GM21515 (cell line): ENCODE data around the gene ACVR2B.

Experiments used
- ATAC-seq: cut with Tn5 transposase; IDR thresholded peaks from one replicate; pipeline ENCODE4 v1.9.1; 2021; ENCODE audit not compliant: unreplicated experiment

The ACVR2B gene

DNA sequence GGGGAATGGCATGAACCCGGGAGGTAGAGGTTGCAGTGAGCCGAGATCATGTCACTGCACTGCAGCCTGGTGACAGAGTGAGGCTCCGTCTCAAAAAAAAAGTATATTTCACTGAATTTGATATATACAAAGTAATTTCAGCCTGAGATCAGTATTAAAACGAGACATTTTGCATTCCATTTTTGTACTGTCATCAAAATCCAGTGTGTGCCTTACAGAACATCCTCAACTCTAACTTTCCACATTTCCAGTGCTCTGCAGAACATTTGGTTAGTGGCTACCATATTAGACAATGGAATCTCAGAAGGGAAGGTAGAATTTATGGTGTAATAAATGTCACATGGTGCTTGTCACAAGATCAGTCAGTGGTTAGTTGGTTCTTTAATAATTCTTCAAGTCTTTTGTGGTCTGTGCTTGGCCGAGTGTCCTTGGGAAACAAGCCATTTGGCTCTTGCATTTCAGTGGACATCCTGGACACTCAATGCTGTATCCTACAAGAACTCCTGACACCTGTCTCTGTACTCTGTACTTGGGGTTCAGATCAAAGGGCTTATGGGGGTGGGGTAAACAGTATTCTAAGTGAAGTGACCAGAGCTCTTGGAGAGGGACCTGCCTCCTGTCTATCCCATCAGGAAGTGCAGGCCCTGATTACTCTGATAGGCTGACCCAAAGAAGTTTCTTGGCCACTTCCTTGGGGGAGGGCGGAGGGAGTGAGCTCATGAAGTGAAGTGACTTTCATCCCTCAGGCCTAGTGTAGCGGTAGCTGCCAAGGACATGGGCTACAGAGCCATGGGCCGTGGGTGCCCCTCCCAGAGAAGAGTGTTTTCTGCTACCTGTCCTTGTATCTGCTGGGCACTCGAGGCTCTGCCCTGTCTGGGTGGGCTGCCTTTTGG, 3.7 kb downstream of the ACVR2B start:
- no peak for ATAC-seq

DNA sequence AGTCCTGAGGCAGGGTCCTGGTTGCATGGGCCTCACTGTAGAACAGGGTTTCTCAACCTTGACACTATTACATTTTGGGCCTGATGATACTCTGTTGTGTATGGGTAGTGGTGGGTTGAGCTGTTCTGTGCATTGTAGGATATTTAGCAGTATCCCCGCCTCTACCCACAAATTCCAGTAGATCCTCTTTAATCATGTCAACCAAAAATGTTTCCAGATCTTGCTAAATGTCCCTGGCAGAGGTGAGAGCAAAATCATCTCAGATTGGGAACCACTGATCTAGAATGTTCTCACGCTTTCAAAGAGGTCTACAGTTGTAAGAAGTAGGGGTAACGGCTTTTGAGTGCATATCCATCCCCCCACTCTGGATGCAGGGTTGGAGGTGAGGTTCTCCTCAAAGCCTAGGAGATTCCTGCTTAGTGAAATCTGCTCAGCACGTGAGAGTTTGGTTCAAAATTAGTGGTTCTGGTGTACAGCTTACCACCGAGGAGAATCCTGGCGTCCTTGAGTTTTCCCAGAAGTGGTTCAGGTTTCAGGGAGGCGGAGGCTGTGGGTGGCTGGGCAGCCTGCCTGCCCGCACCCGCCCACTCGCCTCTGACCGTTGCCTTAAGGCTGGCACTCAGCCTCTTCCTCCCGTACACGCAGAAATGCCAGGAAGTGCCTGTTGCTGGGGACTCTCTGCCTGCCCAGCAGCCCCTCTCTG, 5.3 kb downstream of the ACVR2B start:
- ATAC-seq: no peak

DNA sequence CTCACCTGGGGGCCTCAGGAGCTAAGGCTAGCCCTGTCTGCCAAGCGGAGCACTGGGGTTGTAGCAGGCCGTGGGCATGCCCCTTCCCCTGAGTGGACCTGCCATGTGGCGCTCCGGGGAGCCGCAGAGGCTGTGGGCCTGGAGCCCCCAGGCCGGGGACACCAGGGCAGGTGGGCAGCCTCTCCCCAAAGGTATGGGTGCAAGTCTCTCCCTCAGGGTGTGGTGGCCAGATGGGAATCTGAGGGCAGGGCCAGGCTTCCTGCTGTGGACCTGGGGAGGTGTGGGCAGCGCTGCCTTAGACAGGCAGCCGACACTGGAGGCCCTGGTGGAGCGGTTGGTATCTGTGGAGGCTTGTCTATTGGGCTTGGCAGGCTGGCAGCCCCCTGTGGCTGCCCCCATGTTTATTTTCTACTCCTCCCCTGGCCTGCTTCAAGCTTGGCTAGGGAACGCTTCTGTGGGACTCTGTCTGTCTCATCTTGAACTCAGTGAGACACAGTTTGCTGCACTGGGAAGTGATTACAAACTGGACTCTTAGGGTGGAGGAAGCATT, 5.9 kb downstream of the ACVR2B start:
- ATAC-seq: no peak

DNA sequence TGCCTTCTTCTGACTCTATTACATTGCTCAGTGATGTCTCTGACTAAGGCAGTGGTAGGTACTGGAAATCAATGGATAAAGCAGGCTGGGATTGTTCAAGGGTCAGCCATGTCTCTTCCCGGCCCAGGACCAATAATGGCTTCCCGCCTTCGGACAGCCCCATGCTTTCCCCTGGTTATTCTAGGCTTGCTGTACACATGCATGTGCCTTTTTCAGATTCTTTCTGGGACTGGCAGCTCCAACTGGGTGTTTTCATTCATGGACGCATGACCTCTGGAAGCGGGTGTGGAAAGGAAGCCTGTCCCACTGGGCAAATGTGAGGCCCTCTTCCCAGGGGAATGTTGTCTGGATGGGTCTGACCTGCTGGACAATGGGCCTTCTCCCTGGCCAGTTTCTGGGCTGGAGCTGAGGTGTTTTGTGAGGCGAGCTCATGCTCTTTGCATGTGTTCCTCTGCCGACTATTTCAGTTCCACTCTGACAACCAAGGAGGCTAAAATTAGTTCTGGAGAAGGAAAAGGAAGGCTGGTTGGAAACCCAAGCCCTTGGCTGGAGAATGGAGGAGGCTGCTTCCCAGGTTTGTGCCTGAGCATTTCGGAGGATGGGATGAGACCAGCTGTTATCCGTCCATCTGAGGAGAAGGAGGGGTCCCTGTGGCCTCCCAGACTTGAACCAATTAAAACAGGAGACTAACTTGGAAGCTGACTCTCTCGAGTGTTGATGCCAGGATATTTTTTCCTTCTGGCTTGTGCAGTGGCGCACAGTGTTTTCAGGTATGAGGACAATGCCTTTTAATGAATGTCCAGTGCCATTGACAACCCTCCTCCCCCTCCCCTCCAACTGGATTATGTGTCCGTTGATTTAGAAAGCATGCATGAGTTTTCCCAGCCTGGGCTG, 6.9 kb downstream of the ACVR2B start:
- no peak for ATAC-seq

DNA sequence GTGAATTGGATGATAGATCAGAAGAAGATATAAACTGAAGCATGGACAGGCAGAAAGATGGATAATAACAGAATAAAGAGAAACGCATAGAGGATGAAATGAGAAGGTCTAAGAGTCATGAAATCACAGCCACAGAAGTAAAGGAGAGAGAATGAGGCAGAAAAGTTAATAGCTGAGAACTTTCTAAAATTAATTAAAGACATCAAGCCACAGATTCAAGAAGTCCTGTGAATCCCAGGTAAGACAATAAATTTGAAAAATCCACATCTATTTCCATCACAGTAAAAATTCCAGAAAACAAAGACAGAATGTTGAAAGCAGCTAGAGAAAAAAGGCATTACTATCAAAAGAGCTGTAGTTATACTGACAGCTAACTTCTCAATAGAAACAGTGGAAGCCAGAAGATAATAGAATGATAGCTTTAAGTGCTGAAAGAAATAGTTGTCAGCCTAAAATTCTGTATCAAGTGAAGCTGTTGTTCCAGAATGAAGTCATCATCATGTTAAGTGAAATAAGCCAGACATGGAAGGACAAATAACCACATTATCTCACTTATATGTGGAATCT, 12.0 kb downstream of the ACVR2B start:
- ATAC-seq: no peak

DNA sequence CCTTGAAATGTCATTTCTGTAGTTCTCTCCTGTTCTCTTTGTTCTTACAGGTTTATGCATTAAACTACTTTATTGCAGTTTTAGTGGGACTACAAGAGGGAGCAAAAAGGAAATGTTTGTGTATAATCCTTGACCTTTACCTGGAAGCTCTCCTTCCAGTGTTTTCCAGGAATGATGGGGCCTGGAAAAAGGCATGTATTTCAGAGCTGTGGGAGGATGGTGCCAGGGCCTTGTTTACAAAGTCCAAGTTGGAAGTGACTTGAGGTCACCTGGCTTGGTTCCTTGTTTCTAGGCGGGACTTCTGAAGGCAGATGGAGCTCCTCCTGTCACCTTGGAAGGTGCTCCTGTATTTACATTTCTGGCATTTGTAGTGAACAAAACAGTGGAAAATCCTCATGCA, 15.1 kb downstream of the ACVR2B start:
- no peak for ATAC-seq

DNA sequence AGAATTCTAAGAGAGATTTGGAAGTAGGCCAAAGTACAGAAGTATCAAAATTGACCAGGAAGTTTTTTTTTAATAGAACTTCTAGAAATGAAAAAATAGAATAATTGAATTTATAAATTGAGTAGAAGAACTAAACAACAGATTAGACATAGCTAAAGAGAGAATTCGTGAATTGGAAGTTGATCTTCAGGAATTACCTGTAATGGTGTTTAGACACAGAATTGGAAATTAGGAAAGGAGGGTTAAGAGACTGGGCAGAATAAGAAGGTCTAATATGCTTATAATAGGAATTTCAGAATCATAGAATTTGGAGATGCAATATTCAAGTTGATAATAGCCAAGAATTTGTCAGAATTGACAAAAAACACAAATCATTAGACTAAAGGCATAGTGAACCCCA, 16.2 kb downstream of the ACVR2B start:
- no peak for ATAC-seq

DNA sequence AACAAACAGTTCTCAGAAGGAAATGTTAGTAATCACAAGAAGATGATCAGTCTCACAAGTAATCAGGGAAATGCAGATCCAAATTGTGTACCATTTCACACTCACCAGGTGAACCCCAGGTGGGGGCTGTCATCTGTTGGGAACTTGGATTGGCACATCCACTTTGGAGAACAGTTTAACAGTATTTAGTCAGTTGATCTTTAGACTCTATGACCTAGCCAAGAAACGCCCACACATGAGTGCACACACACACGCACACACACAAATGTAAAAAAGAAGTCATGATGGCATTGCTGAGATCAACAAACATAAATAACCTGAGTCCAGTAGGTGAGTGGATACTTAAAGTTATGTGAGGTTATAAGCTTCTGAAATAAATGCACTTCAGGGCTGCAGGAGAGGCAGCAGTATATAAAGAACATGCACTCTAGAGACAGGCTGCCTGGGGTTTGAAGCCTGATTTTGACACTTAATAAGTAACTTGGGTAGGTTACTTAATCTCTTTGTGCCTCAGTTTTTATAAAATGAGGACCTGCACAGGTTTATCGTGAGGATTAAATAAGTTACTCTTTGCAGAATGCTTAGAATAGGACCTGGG, 17.7 kb downstream of the ACVR2B start:
- no peak for ATAC-seq

DNA sequence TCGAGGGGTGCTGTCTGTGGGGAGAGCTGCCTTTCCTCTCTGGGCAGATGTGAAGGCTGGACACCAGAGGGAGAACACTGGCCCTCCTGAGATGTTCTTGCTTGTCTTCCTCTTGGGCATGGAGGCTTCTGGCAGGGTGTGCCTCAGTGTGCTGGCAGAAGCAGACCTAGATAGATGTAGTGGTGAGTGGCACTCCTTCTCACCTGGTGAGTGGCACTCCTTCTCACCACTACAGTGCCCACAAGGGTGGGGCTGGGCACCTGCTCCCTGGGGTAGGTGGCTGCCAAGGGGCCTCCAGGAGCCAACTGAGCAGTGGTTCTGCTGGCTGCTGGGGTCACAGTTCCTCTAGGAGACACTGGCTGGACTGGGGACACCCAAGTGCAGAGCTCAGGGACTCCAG, 18.7 kb downstream of the ACVR2B start:
- ATAC-seq: no peak

DNA sequence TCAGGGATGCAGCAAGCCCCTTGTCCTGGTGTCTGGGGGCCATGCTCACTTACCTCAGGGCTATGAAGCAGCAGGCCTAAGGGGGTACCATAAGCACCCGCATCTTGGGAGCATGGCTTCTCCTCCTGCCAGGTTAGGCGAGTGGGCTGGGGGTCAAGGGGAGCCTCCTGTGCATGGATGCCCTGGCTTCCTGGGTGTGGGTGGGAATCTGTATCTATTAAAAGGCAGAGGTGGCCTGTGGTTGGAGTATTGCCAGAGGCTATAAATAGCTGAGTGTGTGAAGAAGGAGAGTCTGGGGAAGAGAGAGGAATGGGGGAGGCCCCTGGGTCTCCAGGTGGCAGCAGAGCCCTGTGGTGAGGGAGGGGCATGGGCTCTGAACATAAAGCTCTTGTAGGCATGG, 19.5 kb downstream of the ACVR2B start:
- no peak for ATAC-seq

DNA sequence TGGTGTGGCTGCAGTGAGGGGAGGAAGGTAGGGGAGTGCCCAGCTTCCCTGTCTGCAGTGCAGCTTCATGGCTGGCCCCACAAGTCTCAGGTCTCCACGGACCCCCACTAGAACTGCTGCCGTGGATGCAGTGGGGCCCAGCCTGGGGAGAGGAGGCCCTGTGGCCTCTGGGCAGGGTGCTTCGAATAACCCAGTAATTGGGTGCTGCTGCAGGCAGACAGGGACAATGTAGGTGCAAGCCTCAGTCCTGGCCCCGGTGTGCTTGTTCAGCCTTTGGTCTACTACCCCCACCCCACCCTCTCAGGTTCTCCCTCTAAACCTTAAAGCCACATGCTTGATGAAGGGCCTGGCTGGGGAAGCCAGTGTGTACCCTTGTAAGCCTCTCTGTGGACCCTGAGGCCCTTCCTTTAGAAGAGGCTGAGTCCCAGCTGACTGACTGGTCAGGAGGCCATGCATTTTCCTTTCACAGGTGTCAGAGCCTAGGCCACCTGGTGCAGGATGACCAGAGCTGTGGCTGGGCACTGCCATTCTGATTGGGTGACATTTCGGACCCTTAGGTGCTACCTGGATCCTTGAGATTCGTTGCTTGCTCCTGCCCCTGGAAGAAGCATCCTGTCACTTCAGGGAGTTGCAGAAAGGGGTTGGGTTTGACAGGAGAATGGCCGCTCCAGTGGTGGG, 21.4 kb downstream of the ACVR2B start:
- ATAC-seq: no peak

DNA sequence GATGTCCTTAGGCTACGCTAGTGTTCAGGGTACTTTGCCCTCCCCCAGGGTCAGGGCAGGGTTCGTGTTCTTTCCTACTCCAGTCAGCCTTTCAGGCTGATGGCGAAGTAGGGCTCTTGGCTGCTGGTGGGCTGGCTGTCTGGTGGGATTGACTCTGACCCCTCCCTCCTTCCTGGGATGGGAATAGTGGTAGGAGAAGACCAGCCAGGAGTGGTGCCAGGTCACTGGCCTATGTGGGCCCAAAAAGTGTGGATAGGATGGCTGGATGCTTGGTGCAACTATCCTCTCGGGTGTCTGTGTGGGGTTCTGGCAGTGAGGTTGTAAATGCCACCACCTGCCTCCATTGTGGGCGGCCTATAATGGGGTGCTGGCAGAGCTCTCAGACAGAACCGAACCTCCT, 22.0 kb downstream of the ACVR2B start:
- no peak for ATAC-seq

DNA sequence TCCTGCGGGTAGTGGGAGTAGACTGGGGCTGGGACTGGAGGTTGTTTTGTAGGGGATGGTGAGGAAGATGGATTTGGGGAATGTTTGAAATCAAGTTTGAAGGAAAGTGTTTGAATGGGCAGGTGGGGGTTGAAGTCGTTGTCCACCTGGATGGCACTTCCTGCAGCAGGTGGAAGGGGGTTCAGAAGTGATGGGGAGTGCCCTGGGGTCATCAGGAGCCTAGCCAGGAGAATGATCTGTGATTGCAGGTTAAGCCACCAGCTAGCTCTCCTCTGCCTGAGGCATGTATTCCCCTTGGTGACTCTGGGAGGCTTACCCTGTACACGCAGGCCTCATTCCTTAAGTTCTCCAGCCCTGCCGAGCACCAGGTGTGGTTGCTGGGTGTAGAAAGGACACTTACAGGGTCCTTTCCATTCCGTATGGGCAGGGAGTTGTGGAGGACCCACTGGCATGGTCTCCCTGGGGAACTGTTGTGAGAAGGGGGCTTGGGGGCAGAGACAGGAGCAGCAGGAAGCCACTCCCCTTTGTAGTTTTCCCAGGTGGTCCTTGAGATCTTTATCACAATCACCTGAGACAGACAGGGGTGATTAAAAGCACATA, 22.6 kb downstream of the ACVR2B start:
- no peak for ATAC-seq

DNA sequence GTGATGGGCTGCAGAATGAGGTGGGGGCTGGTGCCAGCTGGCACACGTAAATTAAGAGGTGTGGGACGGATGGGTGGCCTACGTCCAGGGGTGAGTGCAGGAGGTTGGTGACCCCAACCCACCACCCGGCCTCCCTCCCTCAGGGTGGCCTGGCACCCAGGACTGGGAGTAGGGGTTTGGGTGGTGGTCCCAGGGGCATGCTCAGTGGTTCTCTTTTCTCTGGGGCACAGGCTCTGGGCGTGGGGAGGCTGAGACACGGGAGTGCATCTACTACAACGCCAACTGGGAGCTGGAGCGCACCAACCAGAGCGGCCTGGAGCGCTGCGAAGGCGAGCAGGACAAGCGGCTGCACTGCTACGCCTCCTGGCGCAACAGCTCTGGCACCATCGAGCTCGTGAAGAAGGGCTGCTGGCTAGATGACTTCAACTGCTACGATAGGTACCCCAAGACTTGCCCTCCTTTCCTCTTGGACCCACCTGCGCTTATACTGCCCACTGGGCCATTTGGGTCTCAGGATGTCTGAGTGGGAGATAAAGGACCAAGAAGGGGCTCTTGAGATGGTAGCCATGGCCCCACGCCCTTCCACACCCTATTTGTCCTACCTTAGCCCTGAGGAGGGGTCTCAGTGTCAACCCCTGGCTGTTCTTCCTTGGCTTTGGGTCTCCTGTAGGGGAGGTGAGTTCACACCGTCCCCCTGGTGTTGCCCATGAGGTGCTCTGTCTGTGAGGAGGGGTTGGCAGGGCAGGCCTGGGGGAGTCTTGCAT, 23.5 kb downstream of the ACVR2B start:
- ATAC-seq: no peak

DNA sequence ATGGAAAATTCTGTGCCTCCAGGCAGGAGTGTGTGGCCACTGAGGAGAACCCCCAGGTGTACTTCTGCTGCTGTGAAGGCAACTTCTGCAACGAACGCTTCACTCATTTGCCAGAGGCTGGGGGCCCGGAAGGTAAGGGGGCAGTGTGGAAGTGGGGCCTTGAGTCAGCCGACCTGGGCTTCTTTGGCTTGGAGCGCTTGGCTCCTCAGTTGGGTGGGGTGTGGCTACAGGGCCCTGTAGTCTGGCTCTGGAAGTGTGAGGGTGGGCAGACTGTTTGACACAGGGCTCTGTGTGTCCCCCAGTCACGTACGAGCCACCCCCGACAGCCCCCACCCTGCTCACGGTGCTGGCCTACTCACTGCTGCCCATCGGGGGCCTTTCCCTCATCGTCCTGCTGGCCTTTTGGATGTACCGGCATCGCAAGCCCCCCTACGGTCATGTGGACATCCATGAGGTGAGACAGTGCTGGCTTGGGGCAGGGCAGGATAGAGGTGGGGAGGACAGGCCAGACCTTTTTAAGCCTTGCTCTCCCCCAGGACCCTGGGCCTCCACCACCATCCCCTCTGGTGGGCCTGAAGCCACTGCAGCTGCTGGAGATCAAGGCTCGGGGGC, 24.3 kb downstream of the ACVR2B start:
- no peak for ATAC-seq

DNA sequence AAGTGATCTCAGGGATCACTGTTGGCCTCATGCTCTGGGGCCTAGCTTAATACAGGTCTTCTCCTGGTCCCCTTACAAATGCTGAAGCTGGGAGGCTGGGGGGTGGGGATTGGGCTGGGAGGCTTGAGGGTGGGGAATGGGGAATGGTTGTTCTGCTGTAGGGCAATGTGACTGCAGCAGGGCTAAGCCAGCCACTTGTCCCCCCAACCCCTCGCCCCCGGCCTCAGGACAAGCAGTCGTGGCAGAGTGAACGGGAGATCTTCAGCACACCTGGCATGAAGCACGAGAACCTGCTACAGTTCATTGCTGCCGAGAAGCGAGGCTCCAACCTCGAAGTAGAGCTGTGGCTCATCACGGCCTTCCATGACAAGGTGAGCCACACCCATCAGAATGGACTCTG, 25.2 kb downstream of the ACVR2B start:
- no peak for ATAC-seq

DNA sequence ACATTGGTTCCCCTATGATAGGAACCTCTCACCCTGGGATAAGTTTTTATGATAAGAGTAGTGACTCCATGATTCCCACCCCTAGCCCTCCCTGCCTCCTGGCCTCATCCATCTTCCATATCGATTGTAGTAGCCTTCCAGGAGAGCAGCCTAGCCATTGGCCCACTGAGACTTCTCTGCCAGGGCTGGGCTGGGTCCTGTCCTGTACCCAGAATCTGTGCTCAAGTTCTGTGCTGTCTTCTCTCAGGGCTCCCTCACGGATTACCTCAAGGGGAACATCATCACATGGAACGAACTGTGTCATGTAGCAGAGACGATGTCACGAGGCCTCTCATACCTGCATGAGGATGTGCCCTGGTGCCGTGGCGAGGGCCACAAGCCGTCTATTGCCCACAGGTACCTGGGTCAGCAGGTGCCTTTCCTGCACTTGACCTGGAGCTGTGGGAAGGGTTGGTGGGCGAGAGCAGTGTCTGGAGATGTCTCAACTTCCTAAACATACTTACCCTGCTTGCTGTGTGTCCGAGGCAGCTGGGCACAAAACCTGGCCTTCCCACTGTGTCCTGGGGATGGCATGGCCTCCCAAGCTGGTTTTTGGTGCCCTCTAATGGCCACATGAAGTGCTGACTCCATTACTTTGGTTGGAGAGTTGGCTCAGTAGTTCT, 25.9 kb downstream of the ACVR2B start:
- peak; percentile 52 for ATAC-seq

DNA sequence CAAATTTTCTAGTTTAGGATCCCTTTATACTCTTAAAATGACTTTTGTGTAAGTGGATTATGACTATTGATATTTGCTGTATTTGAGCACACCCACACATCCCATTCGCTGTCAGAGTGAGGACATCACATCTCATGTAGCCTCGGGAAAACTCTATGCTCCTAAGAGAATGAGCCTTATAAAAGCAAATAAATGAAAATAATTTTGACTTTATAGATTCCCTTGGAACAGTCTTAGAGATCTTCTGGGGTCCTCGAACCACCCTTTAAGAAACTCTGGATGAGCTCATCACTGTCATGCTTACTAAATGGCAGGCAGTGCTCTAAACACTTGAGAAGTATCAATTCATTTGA, 26.4 kb downstream of the ACVR2B start:
- no peak for ATAC-seq
